Neuronal stem cell (in vitro differentiated cells): ENCODE measurements around the gene GMDS.

Experiments
- DNase-seq: peaks from one replicate; pipeline ENCODE4 v3.0.0-alpha.2; 2013; ENCODE audit warnings: low spot score
- H2AFZ ChIP-seq: one replicate; pipeline ENCODE4 v1.6.1; 2013; ENCODE audit warnings: mild to moderate bottlenecking, low read length, inconsistent platforms
- H2AK5ac ChIP-seq: 2 replicates; pipeline ENCODE4 v1.6.1; 2013; ENCODE audit warnings: low read depth, mild to moderate bottlenecking, inconsistent platforms, low read length, moderate library complexity, mixed read lengths
- H2BK120ac ChIP-seq: 2 replicates; pipeline ENCODE4 v1.6.1; 2013; ENCODE audit warnings: low read depth, mild to moderate bottlenecking, inconsistent platforms, low read length, moderate library complexity, mixed read lengths
- H2BK12ac ChIP-seq: one replicate; pipeline ENCODE4 v1.6.1; 2013; ENCODE audit warnings: low read length, inconsistent platforms
- H2BK15ac ChIP-seq: 2 replicates; pipeline ENCODE4 v1.6.1; 2013; ENCODE audit warnings: mild to moderate bottlenecking, low read length, inconsistent platforms, mixed read lengths
- H2BK5ac ChIP-seq: one replicate; pipeline ENCODE4 v1.6.1; 2013; ENCODE audit warnings: inconsistent platforms, mild to moderate bottlenecking, low read length, moderate library complexity
- H3K14ac ChIP-seq: one replicate; pipeline ENCODE4 v1.6.1; 2013; ENCODE audit warnings: low read length, inconsistent platforms
- H3K18ac ChIP-seq: 2 replicates; pipeline ENCODE4 v1.6.1; 2013; ENCODE audit warnings: low read length, inconsistent platforms
- H3K23ac ChIP-seq: 2 replicates; pipeline ENCODE4 v1.6.1; 2013; ENCODE audit warnings: low read depth, mild to moderate bottlenecking, mixed read lengths, low read length, inconsistent platforms; ENCODE audit not compliant: poor library complexity
- H3K27ac ChIP-seq: replicated peaks from 3 replicates; pipeline ENCODE4 v1.5.1; 2013; ENCODE audit warnings: low read length, inconsistent platforms
- H3K27me3 ChIP-seq, 3 experiments: 2 replicates each; pipeline ENCODE4 v1.6.1; 2013; ENCODE audit warnings: low read length in 3 of 3, mild to moderate bottlenecking in 2 of 3, inconsistent platforms in 1 of 3, low read depth in 1 of 3, mixed read lengths in 1 of 3, moderate library complexity in 1 of 3; ENCODE audit not compliant: control insufficient read depth in 3 of 3, insufficient read depth in 3 of 3
- H3K36me3 ChIP-seq, 2 donors: replicated peaks in 1 of 2; 2 replicates each; pipeline ENCODE4 v1.6.1; 2013; ENCODE audit warnings: low read length in 2 of 2; ENCODE audit not compliant: control insufficient read depth in 2 of 2, insufficient read depth in 2 of 2
- H3K4ac ChIP-seq: 2 replicates; pipeline ENCODE4 v1.6.1; 2013; ENCODE audit warnings: inconsistent platforms, mild to moderate bottlenecking, low read length, moderate library complexity
- H3K4me1 ChIP-seq, 2 donors: 1 replicate in 1 of 2; 2 replicates in 1 of 2; pipeline ENCODE4 v1.6.1; 2013; ENCODE audit warnings: low read length in 2 of 2, low read depth in 1 of 2; ENCODE audit not compliant: control insufficient read depth in 2 of 2, insufficient read depth in 1 of 2
- H3K4me2 ChIP-seq: one replicate; pipeline ENCODE4 v1.6.1; 2013; ENCODE audit warnings: mild to moderate bottlenecking, low read length, inconsistent platforms; ENCODE audit not compliant: insufficient read depth, poor library complexity, severe bottlenecking
- H3K4me3 ChIP-seq, 2 donors: 2 replicates each; pipeline ENCODE4 v1.5.1; 2013; ENCODE audit warnings: low read length in 2 of 2, mild to moderate bottlenecking in 2 of 2, inconsistent platforms in 1 of 2, moderate library complexity in 1 of 2
- H3K79me1 ChIP-seq: one replicate; pipeline ENCODE4 v1.6.1; 2013; ENCODE audit warnings: low read depth, mild to moderate bottlenecking, inconsistent platforms, low read length, moderate library complexity
- H3K9ac ChIP-seq: one replicate; pipeline ENCODE4 v1.6.1; 2013; ENCODE audit warnings: mild to moderate bottlenecking, low read depth, low read length, inconsistent platforms; ENCODE audit not compliant: poor library complexity
- H3K9me3 ChIP-seq, 2 donors: replicated peaks in 1 of 2; 2 replicates each; pipeline versions ENCODE3 to v1.6.1; 2013; ENCODE audit warnings: low read length in 2 of 2, mild to moderate bottlenecking in 2 of 2, inconsistent platforms in 1 of 2, low read depth in 1 of 2, mixed read lengths in 1 of 2, moderate library complexity in 1 of 2; ENCODE audit not compliant: control insufficient read depth in 2 of 2, insufficient read depth in 1 of 2
- H4K8ac ChIP-seq: one replicate; pipeline ENCODE4 v1.6.1; 2013; ENCODE audit warnings: low read depth, mild to moderate bottlenecking, inconsistent platforms, low read length, moderate library complexity
- H4K91ac ChIP-seq: one replicate; pipeline ENCODE4 v1.6.1; 2013; ENCODE audit warnings: low read length, low read depth, mild to moderate bottlenecking, inconsistent platforms; ENCODE audit not compliant: poor library complexity
- WGBS, 2 donors: extraction: QIAGEN DNeasy Blood & Tissue Kit; methylation state at CpG; one replicate each; pipeline ENCODE4 v1.1.7; 2013; ENCODE audit warnings: missing lambda C conversion rate in 2 of 2, mixed read lengths in 1 of 2; ENCODE audit not compliant: insufficient read length in 2 of 2, insufficient replicate concordance in 1 of 2; ENCODE audit errors: extremely low coverage in 2 of 2; 5-methylcytosine and 5-hydroxymethylcytosine counted together

GMDS gene

DNA sequence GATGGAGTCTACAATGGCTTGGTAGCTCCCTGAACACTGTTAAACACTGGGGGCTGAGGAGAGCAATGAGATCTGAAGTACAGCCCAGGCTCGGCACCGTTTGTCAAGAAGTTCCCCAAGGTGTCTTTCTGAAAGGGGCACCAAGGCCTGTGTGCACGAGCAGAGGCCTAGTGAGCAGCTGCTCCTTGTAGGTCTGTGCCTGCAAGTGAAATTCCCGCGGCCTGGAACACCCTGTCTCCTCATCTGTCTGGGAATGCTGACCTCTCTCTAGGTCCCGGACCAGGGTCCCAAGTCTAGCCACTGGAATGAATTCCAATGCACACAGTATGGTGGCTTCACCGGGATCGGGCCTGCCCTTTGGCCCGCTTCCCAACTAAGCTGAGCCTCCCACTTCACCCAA lies 500.9 kb downstream of the GMDS start:
- Histone ChIP-seq H3K4me1 (peaks cover 3 to 4% of the 10 kb centered on the region in 2 donors), H3K23ac (no peak overlapping the region), H3K79me1 (no peaks in the 10 kb centered on the region), H3K14ac (no peak overlapping the region), H2AK5ac (peak overlapping the region; percentile 71), H3K18ac (peak overlapping the region; percentile 7), H3K9me3 (no peaks in the 10 kb centered on the region), H2BK12ac (no peak overlapping the region), H3K9ac (no peak overlapping the region), H2AFZ (no peak overlapping the region), H4K8ac (no peak overlapping the region), H3K27ac (no peak overlapping the region), H3K4ac (no peak overlapping the region), H2BK15ac (no peak overlapping the region), H3K36me3 (no peaks in the 10 kb centered on the region), H2BK5ac (no peak overlapping the region), H3K4me2 (no peak overlapping the region), H2BK120ac (no peak overlapping the region), H3K4me3 (no peak overlapping the region), H4K91ac (no peak overlapping the region), H3K27me3 (no peaks in the 10 kb centered on the region)
- no CpG with 5 or more reads among the region's 9 CpGs for WGBS, 2 donors
- DNase-seq = no peak

DNA sequence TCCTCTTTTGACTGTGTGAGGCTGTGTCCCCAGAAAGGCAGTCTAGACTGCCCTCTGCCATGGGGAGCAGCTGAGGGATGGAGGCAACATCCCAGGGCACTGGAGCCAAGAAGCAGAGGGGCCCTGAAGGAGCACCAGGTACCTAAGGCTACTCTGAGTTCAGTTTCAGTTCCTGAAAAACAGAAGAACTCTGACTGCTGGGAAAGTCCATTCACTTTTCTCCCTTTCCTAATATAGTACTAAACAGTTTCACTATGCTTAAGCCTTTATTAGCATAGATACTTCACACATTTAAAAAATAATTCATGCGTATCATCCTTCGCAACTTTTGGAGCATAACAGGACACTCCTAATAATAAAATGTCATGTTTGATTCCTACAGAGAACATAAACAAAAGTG lies 505.7 kb downstream of the GMDS start:
- no peak overlapping the region for H4K91ac ChIP-seq
- H2BK120ac ChIP-seq = no peak overlapping the region

DNA sequence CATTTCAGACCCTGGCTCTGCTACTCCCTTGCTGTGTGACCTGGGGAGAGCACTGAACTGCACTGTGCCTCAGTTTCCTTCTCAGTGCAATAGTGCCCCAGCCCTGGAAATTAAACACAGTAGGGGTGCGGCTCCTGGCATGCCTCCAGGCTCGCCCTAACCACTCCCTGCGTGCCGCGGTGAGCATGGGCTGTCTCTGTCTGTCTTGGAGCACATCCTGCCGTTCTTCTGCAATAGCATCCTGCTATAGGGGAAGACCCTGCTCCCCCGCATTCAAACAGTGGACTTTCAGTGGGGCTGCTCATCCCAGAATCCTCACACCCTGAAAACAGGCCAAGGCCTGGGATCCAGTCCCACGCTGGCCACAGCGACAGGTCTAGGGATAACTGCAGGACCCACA lies 506.2 kb downstream of the GMDS start:
- H3K4me2 ChIP-seq = no peak overlapping the region
- H2BK120ac ChIP-seq = no peak overlapping the region
- H3K27ac ChIP-seq = no peak overlapping the region
- H3K4me1 ChIP-seq = peaks cover 0 to 2% of the 10 kb centered on the region in 2 donors
- no peak overlapping the region for H4K8ac ChIP-seq
- H4K91ac ChIP-seq = no peak overlapping the region
- no peak overlapping the region for H2BK12ac ChIP-seq
- peak overlapping the region; percentile 69 for H3K23ac ChIP-seq
- no peak overlapping the region for H2BK15ac ChIP-seq
- H2AFZ ChIP-seq = no peak overlapping the region
- H2AK5ac ChIP-seq = peak overlapping the region; percentile 78
- H3K4me3 ChIP-seq = no peak overlapping the region
- peak overlapping the region; percentile 84 for H2BK5ac ChIP-seq
- no peak overlapping the region for H3K14ac ChIP-seq
- H3K36me3 ChIP-seq = peaks cover 0 to 4% of the 10 kb centered on the region in 2 donors
- peaks cover 2% of the 10 kb centered on the region for H3K79me1 ChIP-seq
- no peaks in the 10 kb centered on the region for H3K27me3 ChIP-seq
- no peak overlapping the region for H3K4ac ChIP-seq
- H3K9ac ChIP-seq = no peak overlapping the region
- no peak for DNase-seq
- H3K9me3 ChIP-seq = peaks cover 0 to 2% of the 10 kb centered on the region in 2 donors
- WGBS, 2 donors = no CpG with 5 or more reads among the region's 9 CpGs
- peak overlapping the region; percentile 54 for H3K18ac ChIP-seq

More for the DNA sequence above, 505.7 kb downstream of the GMDS start:
- H3K36me3 ChIP-seq = peaks cover 0 to 4% of the 10 kb centered on the region in 2 donors
- no peak overlapping the region for H4K8ac ChIP-seq
- no peaks in the 10 kb centered on the region for H3K27me3 ChIP-seq
- no peak overlapping the region for H2AFZ ChIP-seq
- DNase-seq = no peak
- no peak overlapping the region for H3K14ac ChIP-seq
- H3K4me2 ChIP-seq = no peak overlapping the region
- H3K4ac ChIP-seq = no peak overlapping the region
- H2BK12ac ChIP-seq = no peak overlapping the region
- no peak overlapping the region for H3K27ac ChIP-seq
- no peak overlapping the region for H3K9ac ChIP-seq
- WGBS, 2 donors = no CpG with 5 or more reads among the region's 2 CpGs
- H3K23ac ChIP-seq = no peak overlapping the region
- H3K4me3 ChIP-seq = no peak overlapping the region
- peak overlapping the region; percentile 84 for H2BK5ac ChIP-seq
- peaks cover 2% of the 10 kb centered on the region for H3K79me1 ChIP-seq
- H3K4me1 ChIP-seq = peaks cover 0 to 2% of the 10 kb centered on the region in 2 donors
- H3K9me3 ChIP-seq = peaks cover 0 to 2% of the 10 kb centered on the region in 2 donors
- H2BK15ac ChIP-seq = no peak overlapping the region
- peak overlapping the region; percentile 54 for H3K18ac ChIP-seq
- H2AK5ac ChIP-seq = no peak overlapping the region

DNA sequence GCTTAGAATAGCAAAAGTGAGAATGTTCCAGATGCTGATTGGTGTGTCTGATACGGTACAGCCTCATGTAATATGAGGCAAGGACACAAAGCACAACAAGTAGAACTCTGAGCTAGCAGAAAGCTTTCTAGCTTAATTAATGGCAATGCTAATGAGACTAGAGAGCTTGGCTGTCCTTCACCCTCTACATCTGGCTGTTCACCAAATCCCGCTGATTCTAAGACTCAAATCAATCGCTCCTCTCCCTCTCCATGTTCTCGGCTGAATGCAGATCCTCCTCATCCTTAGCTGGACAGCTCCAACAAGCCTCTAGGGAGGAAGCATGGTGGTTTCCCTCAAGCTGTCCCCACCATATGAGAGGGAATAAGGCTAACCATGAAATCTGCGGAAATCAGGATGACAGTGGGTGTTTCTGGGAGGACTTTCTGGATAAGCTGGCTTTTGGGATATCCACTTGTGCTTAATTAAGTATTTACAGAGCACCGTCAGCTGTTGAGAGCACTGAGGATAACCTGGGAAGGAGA lies 506.8 kb downstream of the GMDS start:
- no peak overlapping the region for H3K4ac ChIP-seq
- H2AFZ ChIP-seq = no peak overlapping the region
- no peak overlapping the region for H3K23ac ChIP-seq
- peaks cover 2% of the 10 kb centered on the region for H3K79me1 ChIP-seq
- no peak overlapping the region for H3K4me3 ChIP-seq
- H3K14ac ChIP-seq = no peak overlapping the region
- no CpG with 5 or more reads among the region's 6 CpGs for WGBS, 2 donors
- DNase-seq = no peak
- H4K8ac ChIP-seq = no peak overlapping the region
- no peak overlapping the region for H3K18ac ChIP-seq
- H2BK12ac ChIP-seq = no peak overlapping the region
- no peak overlapping the region for H2BK5ac ChIP-seq
- no peak overlapping the region for H2BK120ac ChIP-seq
- no peak overlapping the region for H2AK5ac ChIP-seq
- H3K36me3 ChIP-seq = peaks cover 0 to 4% of the 10 kb centered on the region in 2 donors
- peaks cover 0 to 2% of the 10 kb centered on the region in 2 donors for H3K4me1 ChIP-seq
- H3K9me3 ChIP-seq = peaks cover 0 to 2% of the 10 kb centered on the region in 2 donors
- H3K4me2 ChIP-seq = no peak overlapping the region
- H3K9ac ChIP-seq = no peak overlapping the region
- no peak overlapping the region for H2BK15ac ChIP-seq
- H3K27me3 ChIP-seq = no peaks in the 10 kb centered on the region
- no peak overlapping the region for H3K27ac ChIP-seq
- H4K91ac ChIP-seq = no peak overlapping the region
